IMR-90 (cell line): ENCODE measurements around the gene FBXL13. TPM values are rescaled to one million over a fixed set of nuclear protein-coding genes. Genes with fewer than 3 reads are reported as not detected.

Experiments used
- ATAC-seq: fragments of 200-7000 bp; cut with Tn5 transposase; 2 replicates; pipeline ENCODE4 v1.9.1; 2020; ENCODE audit warnings: low read depth, mild to moderate bottlenecking, moderate library complexity
- Bru-seq: library from RNA; stranded (reverse); fragments of 400-500 nt; gene quantifications from one replicate; lab custom pipeline; 2021; lab: Mats Ljungman, UMichigan
- BruChase-seq, 2 experiments: library from RNA; stranded (reverse); fragments of 400-500 nt; gene quantifications; one replicate each; lab custom pipeline; 2021; lab: Mats Ljungman, UMichigan
- BruUV-seq: library from RNA; stranded (reverse); fragments of 400-500 nt; replicated peaks from 2 replicates; lab custom pipeline; 2021; lab: Mats Ljungman, UMichigan
- CTCF ChIA-PET: fragments of 300-600 bp; formaldehyde crosslinking; extraction: SDS; loops from one replicate; lab custom pipeline; 2021; ENCODE audit warnings: antibody characterized with exemption; lab: Yijun Ruan, JAX
- POLR2A ChIA-PET: fragments of 300-600 bp; sonication (Branson Sonifier 250); formaldehyde crosslinking; loops from one replicate; lab custom pipeline; 2022; ENCODE audit warnings: antibody characterized with exemption; ENCODE audit not compliant: unreplicated experiment; lab: Charles Lee
- DNase-seq: peaks from one replicate; pipeline ENCODE4 v3.0.0; 2013
- H2AFZ ChIP-seq: replicated peaks from 2 replicates; pipeline ENCODE3; 2013; ENCODE audit warnings: low read length, mild to moderate bottlenecking; ENCODE audit not compliant: poor library complexity
- H2AK5ac ChIP-seq: 2 replicates; pipeline ENCODE4 v1.6.1; 2013; ENCODE audit warnings: low read depth, low read length, inconsistent platforms
- H2AK9ac ChIP-seq: replicated peaks from 2 replicates; pipeline ENCODE3; 2013; ENCODE audit warnings: mild to moderate bottlenecking, low read depth, low read length, moderate library complexity; ENCODE audit not compliant: poor library complexity
- H2BK120ac ChIP-seq: 2 replicates; pipeline ENCODE4 v1.6.1; 2013; ENCODE audit warnings: low read depth, low read length, inconsistent platforms
- H2BK15ac ChIP-seq: 3 replicates; pipeline ENCODE4 v1.6.1; 2013; ENCODE audit warnings: low read depth, low read length, inconsistent platforms
- H2BK20ac ChIP-seq: 2 replicates; pipeline ENCODE4 v1.6.1; 2013; ENCODE audit warnings: low read depth, mild to moderate bottlenecking, inconsistent platforms, low read length, moderate library complexity
- H2BK5ac ChIP-seq: 2 replicates; pipeline ENCODE4 v1.6.1; 2013; ENCODE audit warnings: mild to moderate bottlenecking, low read depth, low read length, inconsistent platforms; ENCODE audit not compliant: poor library complexity, severe bottlenecking
- H3K14ac ChIP-seq: replicated peaks from 2 replicates; pipeline ENCODE4 v1.6.1; 2013; ENCODE audit warnings: low read depth, low read length, inconsistent platforms
- H3K18ac ChIP-seq: 2 replicates; pipeline ENCODE4 v1.6.1; 2013; ENCODE audit warnings: low read depth, low read length, control low read depth
- H3K23ac ChIP-seq: 2 replicates; pipeline ENCODE4 v1.6.1; 2013; ENCODE audit warnings: low read depth, low read length, inconsistent platforms
- H3K27ac ChIP-seq: 2 replicates; pipeline ENCODE4 v1.5.1; 2013; ENCODE audit warnings: mild to moderate bottlenecking, control low read depth, low read length; ENCODE audit not compliant: insufficient read depth
- H3K27me3 ChIP-seq: 2 replicates; pipeline ENCODE4 v1.6.1; 2013; ENCODE audit warnings: low read length; ENCODE audit not compliant: control insufficient read depth, insufficient read depth
- H3K36me3 ChIP-seq: 2 replicates; pipeline ENCODE4 v1.6.1; 2013; ENCODE audit warnings: low read length, mixed read lengths; ENCODE audit not compliant: control insufficient read depth, insufficient read depth
- H3K4ac ChIP-seq: 2 replicates; pipeline ENCODE4 v1.6.1; 2013; ENCODE audit warnings: low read depth, low read length, inconsistent platforms
- H3K4me1 ChIP-seq: 2 replicates; pipeline ENCODE4 v1.6.1; 2013; ENCODE audit warnings: low read length, mixed read lengths; ENCODE audit not compliant: control insufficient read depth, insufficient read depth
- H3K4me2 ChIP-seq: 2 replicates; pipeline ENCODE4 v1.6.1; 2013; ENCODE audit warnings: low read depth, mild to moderate bottlenecking, control low read depth, low read length, moderate library complexity
- H3K4me3 ChIP-seq: 2 replicates; pipeline ENCODE4 v1.5.1; 2013; ENCODE audit warnings: low read depth, mild to moderate bottlenecking, control low read depth, low read length, moderate library complexity; ENCODE audit not compliant: insufficient read depth
- H3K56ac ChIP-seq: 2 replicates; pipeline ENCODE4 v1.6.1; 2013; ENCODE audit warnings: low read length, inconsistent platforms; ENCODE audit not compliant: insufficient read depth; ENCODE audit errors: extremely low read depth
- H3K79me1 ChIP-seq, 2 experiments: 2 replicates each; pipeline ENCODE4 v1.6.1; 2013; ENCODE audit warnings: low read length in 2 of 2, inconsistent platforms in 1 of 2, low read depth in 1 of 2
- H3K9ac ChIP-seq: 2 replicates; pipeline ENCODE4 v1.6.1; 2013; ENCODE audit warnings: low read depth, low read length, control low read depth
- H3K9me1 ChIP-seq: 2 replicates; pipeline ENCODE4 v1.6.1; 2013; ENCODE audit warnings: low read length, inconsistent platforms; ENCODE audit not compliant: insufficient read depth
- H3K9me3 ChIP-seq: 2 replicates; pipeline ENCODE4 v1.6.1; 2013; ENCODE audit warnings: low read length; ENCODE audit not compliant: control insufficient read depth, insufficient read depth
- H4K20me1 ChIP-seq: 2 replicates; pipeline ENCODE4 v1.6.1; 2013; ENCODE audit warnings: low read length, inconsistent platforms; ENCODE audit not compliant: insufficient read depth
- H4K5ac ChIP-seq: 2 replicates; pipeline ENCODE4 v1.6.1; 2013; ENCODE audit warnings: mild to moderate bottlenecking, low read depth, low read length, control low read depth
- H4K8ac ChIP-seq, 2 experiments: 2 replicates each; pipeline ENCODE4 v1.6.1; 2013; ENCODE audit warnings: low read depth in 2 of 2, low read length in 2 of 2, control low read depth in 1 of 2, inconsistent platforms in 1 of 2
- H4K91ac ChIP-seq: 2 replicates; pipeline ENCODE4 v1.6.1; 2013; ENCODE audit warnings: low read depth, low read length, inconsistent platforms; ENCODE audit not compliant: insufficient read depth
- CEBPB ChIP-seq: IDR thresholded peaks from 2 replicates; pipeline ENCODE4 v1.6.1; 2012; ENCODE audit warnings: low read depth, low read length, improper control_type of control experiment
- MAZ ChIP-seq: IDR thresholded peaks from 2 replicates; pipeline ENCODE4 v1.6.1; 2012; ENCODE audit warnings: low read depth, mild to moderate bottlenecking, low read length, improper control_type of control experiment, moderate library complexity, borderline replicate concordance
- MXI1 ChIP-seq: IDR thresholded peaks from 2 replicates; pipeline ENCODE4 v1.6.1; 2012; ENCODE audit warnings: low read depth, mild to moderate bottlenecking, low read length, moderate library complexity, borderline replicate concordance
- NFE2L2 ChIP-seq: fragments of 150-350 bp; IDR thresholded peaks from 2 replicates; pipeline ENCODE4 v1.6.1; 2016; ENCODE audit warnings: low read depth, mild to moderate bottlenecking, low read length
- POLR2A ChIP-seq: IDR thresholded peaks from 2 replicates; pipeline ENCODE4 v1.6.1; 2012; ENCODE audit warnings: mild to moderate bottlenecking, low read depth, low read length
- RAD21 ChIP-seq: IDR thresholded peaks from 2 replicates; pipeline ENCODE4 v1.6.1; 2012; ENCODE audit warnings: low read length, improper control_type of control experiment
- RCOR1 ChIP-seq: IDR thresholded peaks from 2 replicates; pipeline ENCODE4 v1.6.1; 2012; ENCODE audit warnings: mild to moderate bottlenecking, low read length, improper control_type of control experiment; ENCODE audit not compliant: insufficient replicate concordance
- SMC3 ChIP-seq: fragments of 150-350 bp; IDR thresholded peaks from 2 replicates; pipeline ENCODE4 v1.6.1; 2016; ENCODE audit warnings: low read depth, mild to moderate bottlenecking, antibody characterized with exemption, low read length, moderate library complexity
- WGBS, 2 experiments: methylation state at CpG; one replicate each; pipeline versions ENCODE4 v1.1.5 to v1.1.7; 2013; ENCODE audit warnings: missing lambda C conversion rate in 2 of 2; ENCODE audit not compliant: insufficient read length in 1 of 2; ENCODE audit errors: extremely low coverage in 2 of 2; 5-methylcytosine and 5-hydroxymethylcytosine counted together
- dilution Hi-C: fragments of 300-500 bp; cut with HindIII; formaldehyde crosslinking; loops from one replicate; pipeline ENCODE4 v1.14.3; 2018; ENCODE audit warnings: low sequenced_read_pairs; ENCODE audit not compliant: unreplicated experiment
- in situ Hi-C: fragments of 300-500 bp; cut with MboI; formaldehyde crosslinking; loops from 3 replicates; pipeline ENCODE4 v1.14.3; 2019; ENCODE audit warnings: low sequenced_read_pairs, inconsistent platforms, mixed read lengths
- intact Hi-C: fragments of 100-400 bp; cut with micrococcal nuclease; formaldehyde crosslinking; loops from 2 replicates; pipeline ENCODE4 v1.10.0; 2022
- long read RNA-seq: library from polyadenylated mRNA; unstranded; transcript quantifications from one replicate; pipeline ENCODE4 v2.0.0, GENCODE V29; 2021; ENCODE audit not compliant: unreplicated experiment
- polyA plus RNA-seq, 3 experiments: library from polyadenylated mRNA; depleted of rRNA; stranded (reverse); fragments of >200 nt; gene quantifications; 2 replicates each; pipeline ENCODE4 v1.2.3, GENCODE V29; 2012; ENCODE audit warnings: low replicate concordance in 1 of 3
- total RNA-seq: library from RNA; depleted of rRNA; stranded (reverse); fragments of >200 nt; gene quantifications from 2 replicates; pipeline ENCODE4 v1.2.3, GENCODE V29; 2012; rRNA removed
- TF ChIP-seq, protein P1 (sequence below): conservative IDR thresholded peaks from 2 replicates; pipeline ENCODE4 v1.5.1; 2012; ENCODE audit warnings: mild to moderate bottlenecking, low read depth, low read length, improper control_type of control experiment
- TF ChIP-seq, protein P2 (sequence below): fragments of 150-350 bp; IDR thresholded peaks from 2 replicates; pipeline ENCODE4 v1.6.1; 2017; ENCODE audit warnings: mild to moderate bottlenecking, antibody characterized with exemption, low read length, low read depth

FBXL13 gene
- total RNA-seq, result 0.36 and 0.83 TPM in 2 replicates
- polyA plus RNA-seq (2012; rRNA removed), result 0.07 and 0.24 TPM in 2 replicates
- polyA plus RNA-seq (2012; cell fraction: cytosol; rRNA removed), result 0.03 and 0.05 TPM in 2 replicates
- 0.30 TPM in 1 of 2 replicates, not detected in the other for polyA plus RNA-seq (2012; cell fraction: nucleus; rRNA removed; ENCODE audit: low replicate concordance)
- percentile 33 among the genes with signal in this experiment for Bru-seq, nascent RNA
- percentile 34 among the genes with signal in this experiment for BruChase-seq, experiment 1, labeled RNA remaining after a 6-hour chase
- percentile 36 among the genes with signal in this experiment for BruChase-seq, experiment 2, labeled RNA remaining after a 2-hour chase
- long read RNA-seq, partial matches to known transcripts, result 0 of 3 reads
- long read RNA-seq, other reads (novel, unspliced or antisense), result 3 of 3 reads

DNA sequence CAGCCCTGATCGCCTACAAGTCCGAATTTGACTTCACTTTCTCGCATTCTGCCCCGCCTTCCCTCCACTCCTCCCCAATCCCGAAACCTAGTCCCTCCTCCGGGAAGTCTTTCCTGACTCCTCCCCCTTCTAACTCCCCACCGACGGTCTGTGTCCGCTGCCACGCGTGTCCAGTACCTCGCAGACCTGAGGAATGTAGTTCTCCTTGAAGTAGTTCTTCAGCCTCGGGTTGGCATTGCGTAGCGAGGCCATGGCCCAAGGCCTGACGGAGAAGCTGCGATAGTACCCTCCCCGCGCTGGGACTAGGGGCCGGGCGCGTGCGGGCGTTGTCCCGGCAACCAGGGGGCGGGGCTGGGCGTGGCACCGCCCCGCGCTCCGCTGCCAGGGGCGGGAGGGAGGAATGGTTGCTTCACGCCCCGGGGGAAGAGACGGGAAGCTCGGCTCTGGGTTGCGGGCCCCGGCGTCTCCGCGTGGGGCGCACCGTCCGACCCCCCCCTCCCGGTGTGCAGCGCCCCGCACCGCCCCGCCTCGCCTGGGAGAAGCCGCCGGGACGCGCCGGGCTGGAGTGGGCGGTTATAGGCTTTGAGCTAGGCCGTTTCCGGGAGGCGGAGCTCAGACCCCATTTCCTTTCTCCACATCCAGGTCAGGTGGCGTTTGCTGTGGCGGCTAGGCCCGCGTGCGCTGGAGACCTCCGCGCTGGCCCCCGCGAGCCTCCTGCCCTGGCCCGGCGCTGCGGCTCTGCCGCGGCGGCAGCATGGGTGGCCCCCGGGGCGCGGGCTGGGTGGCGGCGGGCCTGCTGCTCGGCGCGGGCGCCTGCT, at the start of gene FBXL13, which contains the start of gene ARMC10:
Gene FBXL13, minus strand, starts transcription at position 278 of the 818 bp plus-strand sequence.
Gene ARMC10, plus strand, starts transcription at position 622 of the 818 bp plus-strand sequence. Its CDS starts 133 bp downstream, at position 755.
- peaks cover 6% of the 10 kb centered on the region; the same call in 1 of the 2 replicates for H3K9me1 ChIP-seq
- H3K4ac ChIP-seq, result peak within 1 kb of the TSS; percentile 64
- WGBS, 2 experiments, result 0% methylated on average over 26 of the region's 83 CpGs; no CpG with 5 or more reads in 1 of the 2 experiments
- H2BK15ac ChIP-seq, result peak within 1 kb of the TSS; percentile 12; the same call in 1 of the 3 replicates
- no peaks in the 10 kb centered on the region for H4K20me1 ChIP-seq
- peak within 1 kb of the TSS; percentile 23; the same call in 1 of the 2 replicates for H4K5ac ChIP-seq
- peak within 1 kb of the TSS; percentile 100 for H2AFZ ChIP-seq
- CTCF ChIA-PET, result interaction anchor here (1.4 kb wide), 1 partner anchor 13 kb away, joined by 9 read pairs; no protein-coding TSS in a partner anchor
- DNase-seq (peak; percentile 87), ATAC-seq (peak; percentile 91)
- TF ChIP-seq CEBPB (peak; percentile 88), MAZ (peak; percentile 91; the same call in 1 of the 2 replicates), RCOR1 (no peak), SMC3 (no peak), RAD21 (no peak), NFE2L2 (no peak), POLR2A (peak; percentile 51; the same call in 1 of the 2 replicates), MXI1 (peak; percentile 72)
- TF ChIP-seq, protein P1, sequence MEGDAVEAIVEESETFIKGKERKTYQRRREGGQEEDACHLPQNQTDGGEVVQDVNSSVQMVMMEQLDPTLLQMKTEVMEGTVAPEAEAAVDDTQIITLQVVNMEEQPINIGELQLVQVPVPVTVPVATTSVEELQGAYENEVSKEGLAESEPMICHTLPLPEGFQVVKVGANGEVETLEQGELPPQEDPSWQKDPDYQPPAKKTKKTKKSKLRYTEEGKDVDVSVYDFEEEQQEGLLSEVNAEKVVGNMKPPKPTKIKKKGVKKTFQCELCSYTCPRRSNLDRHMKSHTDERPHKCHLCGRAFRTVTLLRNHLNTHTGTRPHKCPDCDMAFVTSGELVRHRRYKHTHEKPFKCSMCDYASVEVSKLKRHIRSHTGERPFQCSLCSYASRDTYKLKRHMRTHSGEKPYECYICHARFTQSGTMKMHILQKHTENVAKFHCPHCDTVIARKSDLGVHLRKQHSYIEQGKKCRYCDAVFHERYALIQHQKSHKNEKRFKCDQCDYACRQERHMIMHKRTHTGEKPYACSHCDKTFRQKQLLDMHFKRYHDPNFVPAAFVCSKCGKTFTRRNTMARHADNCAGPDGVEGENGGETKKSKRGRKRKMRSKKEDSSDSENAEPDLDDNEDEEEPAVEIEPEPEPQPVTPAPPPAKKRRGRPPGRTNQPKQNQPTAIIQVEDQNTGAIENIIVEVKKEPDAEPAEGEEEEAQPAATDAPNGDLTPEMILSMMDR, result peak; percentile 29; the same call in 1 of the 2 replicates
- TF ChIP-seq, protein P2, sequence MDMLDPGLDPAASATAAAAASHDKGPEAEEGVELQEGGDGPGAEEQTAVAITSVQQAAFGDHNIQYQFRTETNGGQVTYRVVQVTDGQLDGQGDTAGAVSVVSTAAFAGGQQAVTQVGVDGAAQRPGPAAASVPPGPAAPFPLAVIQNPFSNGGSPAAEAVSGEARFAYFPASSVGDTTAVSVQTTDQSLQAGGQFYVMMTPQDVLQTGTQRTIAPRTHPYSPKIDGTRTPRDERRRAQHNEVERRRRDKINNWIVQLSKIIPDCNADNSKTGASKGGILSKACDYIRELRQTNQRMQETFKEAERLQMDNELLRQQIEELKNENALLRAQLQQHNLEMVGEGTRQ, result peak; percentile 55; the same call in 1 of the 2 replicates
- no peak within 1 kb of the TSS for H2BK20ac ChIP-seq
- peak within 1 kb of the TSS; percentile 41; the same call in 1 of the 2 replicates for H4K91ac ChIP-seq
- H3K18ac ChIP-seq, result no peak within 1 kb of the TSS
- H3K23ac ChIP-seq, result peak within 1 kb of the TSS; percentile 68
- no TSS peak for BruUV-seq
- H4K8ac ChIP-seq, result peak within 1 kb of the TSS; percentile 21 to 73; a peak in 3 of 4 replicates
- H2BK120ac ChIP-seq, result peak within 1 kb of the TSS; percentile 54; the same call in 1 of the 2 replicates
- H3K4me2 ChIP-seq, result peak within 1 kb of the TSS; percentile 98
- dilution Hi-C loops (no loop called here), in situ Hi-C loops (no loop called here), intact Hi-C loops (loop anchor here (1.0 to 5.0 kb wide), 2 partner anchors 53 to 75 kb away; partner anchors contain the start of gene NAPEPLD)
- no peaks in the 10 kb centered on the region for H3K9me3 ChIP-seq
- peak within 1 kb of the TSS; percentile 77 for H3K14ac ChIP-seq
- H3K79me1 ChIP-seq, result peaks cover 13 to 42% of the 10 kb centered on the region in 2 experiments
- H3K4me3 ChIP-seq, result peak within 1 kb of the TSS; percentile 93
- H2AK9ac ChIP-seq, result peak within 1 kb of the TSS; percentile 84
- peak within 1 kb of the TSS; percentile 92 for H2BK5ac ChIP-seq
- H3K56ac ChIP-seq, result peak within 1 kb of the TSS; percentile 68
- POLR2A ChIA-PET, result interaction anchor here (0.5 to 0.8 kb wide), 2 partner anchors 8 to 9 kb away, joined by 3 to 5 read pairs; no protein-coding TSS in a partner anchor
- no peaks in the 10 kb centered on the region for H3K27me3 ChIP-seq
- H3K27ac ChIP-seq, result peak within 1 kb of the TSS; percentile 79
- H3K36me3 ChIP-seq, result no peaks in the 10 kb centered on the region
- H3K9ac ChIP-seq, result peak within 1 kb of the TSS; percentile 76
- peak within 1 kb of the TSS; percentile 2; the same call in 1 of the 2 replicates for H2AK5ac ChIP-seq
- H3K4me1 ChIP-seq, result peaks cover 2% of the 10 kb centered on the region; the same call in 1 of the 2 replicates
